GM18868 (cell line): ENCODE measurements around the gene AEN.

Source experiments
- ATAC-seq: cut with Tn5 transposase; IDR thresholded peaks from one replicate; pipeline ENCODE4 v1.9.1; 2021; ENCODE audit warnings: mild to moderate bottlenecking, moderate library complexity; ENCODE audit not compliant: unreplicated experiment

Gene AEN

GRCh38 chr15:88613074-88613944 lies 7.8 kb upstream of the AEN start:
- ATAC-seq: no peak

DNA sequence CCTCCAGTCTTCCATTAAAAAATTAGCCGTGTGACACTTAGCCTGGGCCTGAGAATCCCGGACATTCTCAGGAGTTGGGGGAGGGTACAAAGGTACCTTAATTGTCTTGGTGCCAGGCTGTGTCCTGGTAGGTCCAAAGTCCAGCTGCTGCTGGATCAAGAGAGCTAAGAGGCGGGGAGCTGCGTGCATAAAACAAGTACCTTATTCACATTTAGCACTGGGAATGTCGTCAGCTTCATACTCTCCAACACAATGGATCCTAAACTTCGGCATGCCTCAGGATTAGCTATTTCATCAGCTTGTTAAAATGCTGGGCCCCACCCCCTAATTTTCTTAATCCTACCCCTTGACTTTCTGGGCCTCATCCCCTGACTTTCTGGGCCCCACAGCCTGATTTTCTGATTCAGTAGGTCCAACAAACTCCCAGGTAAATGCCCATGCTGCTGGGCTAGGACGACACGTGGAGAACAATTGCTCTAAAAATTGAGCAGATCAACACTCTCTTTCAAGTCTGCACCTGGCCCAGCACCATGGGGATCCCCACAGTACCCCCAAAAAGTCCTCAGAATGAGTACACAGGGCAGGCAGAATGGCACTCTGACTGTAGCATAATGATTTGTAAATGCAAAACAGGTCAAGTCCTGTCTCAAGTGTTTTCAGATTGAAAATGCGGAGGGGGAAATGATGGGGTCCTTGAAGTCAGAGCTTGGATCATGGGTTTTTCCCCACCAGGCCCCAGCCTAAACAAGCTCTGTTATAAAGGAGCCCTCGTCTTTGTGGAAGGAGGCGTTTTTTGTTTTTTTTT lies 5.6 kb upstream of the AEN start:
- ATAC-seq: peak; percentile 83

- no peak for ATAC-seq
Observed at GRCh38 chr15:88616240-88616639, 4.9 kb upstream of the AEN start.

- ATAC-seq: no peak
Observed at GRCh38 chr15:88617031-88617722, 4.0 kb upstream of the AEN start.

DNA sequence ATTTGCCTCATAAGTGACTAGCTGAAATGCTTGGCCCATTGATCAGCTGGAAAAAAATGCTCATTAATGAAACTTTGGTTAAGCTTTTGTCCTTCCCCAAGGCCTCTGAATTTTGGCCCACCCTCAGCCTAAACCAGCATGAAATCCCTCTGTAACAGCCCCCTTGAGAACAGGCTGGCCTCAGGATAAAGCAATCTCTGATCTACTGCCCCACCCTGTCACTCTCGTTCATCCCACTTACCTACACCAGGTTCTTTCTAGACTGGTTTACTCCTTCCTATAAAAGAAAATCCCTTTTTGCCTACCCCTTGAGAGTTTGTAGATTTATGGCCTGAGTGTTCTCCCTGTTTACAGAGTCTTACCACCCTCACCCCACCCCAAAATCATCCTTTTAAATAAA lies 3.4 kb upstream of the AEN start:
- no peak for ATAC-seq

DNA sequence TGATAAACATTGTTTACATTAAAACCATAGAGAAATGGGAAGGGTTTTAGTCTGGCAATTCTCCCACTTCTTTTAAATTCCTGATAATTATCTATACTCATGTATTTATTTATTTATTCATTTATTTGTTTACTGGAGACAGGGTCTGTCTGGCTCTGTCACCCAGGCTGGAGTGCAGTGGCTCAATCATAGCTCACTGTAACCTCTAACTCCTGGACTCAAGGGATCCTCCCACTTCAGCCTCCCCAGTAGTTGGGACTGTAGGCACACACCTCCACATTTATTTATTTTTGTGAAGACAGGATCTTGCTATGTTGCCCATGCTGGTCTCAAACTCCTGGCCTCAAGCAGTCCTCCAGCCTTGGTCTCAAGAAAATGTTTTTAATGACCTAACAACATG lies 2.5 kb upstream of the AEN start:
- ATAC-seq: no peak

GRCh38 chr15:88619796-88620195 lies 1.3 kb upstream of the AEN start:
- no peak for ATAC-seq

- ATAC-seq: peak; percentile 38
Observed at GRCh38 chr15:88621789-88622604, 857 bp downstream of the AEN start.

DNA sequence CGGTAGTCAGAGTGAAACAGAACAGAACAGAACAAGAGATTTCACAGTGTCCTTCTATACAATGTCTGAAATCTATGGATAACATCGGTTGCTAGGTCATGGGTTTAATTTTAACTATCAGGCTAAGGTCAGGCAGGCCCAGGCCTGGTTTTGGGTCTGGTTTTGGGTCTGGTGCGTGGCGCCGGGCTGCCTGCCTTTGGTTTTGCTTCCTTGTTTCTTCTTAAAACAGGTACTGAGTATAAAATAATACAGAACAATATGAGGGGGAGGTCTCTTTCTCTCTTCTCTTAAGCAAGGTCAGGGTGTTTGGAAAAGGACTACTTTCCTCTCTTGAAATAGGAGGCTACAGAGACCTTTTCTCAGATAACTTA lies 1.4 kb downstream of the AEN start:
- no peak for ATAC-seq

- no peak for ATAC-seq
Observed at GRCh38 chr15:88623061-88623460, 1.9 kb downstream of the AEN start.

- no peak for ATAC-seq
Observed at GRCh38 chr15:88623632-88624031, 2.5 kb downstream of the AEN start.

GRCh38 chr15:88624156-88624970 lies 3.2 kb downstream of the AEN start:
- ATAC-seq: peak; percentile 30

DNA sequence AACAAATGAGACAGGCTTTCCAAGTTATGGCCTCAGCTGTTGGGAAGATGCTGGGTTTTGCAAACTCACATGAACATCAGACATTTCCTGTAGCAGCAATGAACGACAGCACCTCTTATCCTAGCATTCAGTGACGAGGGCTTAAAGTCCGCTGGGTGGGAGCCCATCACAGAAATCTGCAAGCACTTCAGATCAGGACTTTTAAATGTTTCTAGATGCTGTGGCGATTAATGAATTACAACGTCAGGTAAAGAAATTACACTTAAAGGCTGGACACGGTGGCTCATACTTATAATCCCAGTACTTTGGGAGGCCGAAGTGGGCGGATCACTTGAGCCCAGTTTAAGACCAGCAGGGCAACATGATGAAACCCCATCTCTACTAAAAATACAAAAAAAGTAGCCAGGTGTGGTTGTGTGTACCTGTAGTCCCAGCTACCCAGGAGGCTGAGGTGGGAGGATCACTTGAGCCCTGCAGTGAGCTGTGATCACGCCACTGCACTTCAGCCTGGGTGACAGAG lies 3.9 kb downstream of the AEN start:
- no peak for ATAC-seq

DNA sequence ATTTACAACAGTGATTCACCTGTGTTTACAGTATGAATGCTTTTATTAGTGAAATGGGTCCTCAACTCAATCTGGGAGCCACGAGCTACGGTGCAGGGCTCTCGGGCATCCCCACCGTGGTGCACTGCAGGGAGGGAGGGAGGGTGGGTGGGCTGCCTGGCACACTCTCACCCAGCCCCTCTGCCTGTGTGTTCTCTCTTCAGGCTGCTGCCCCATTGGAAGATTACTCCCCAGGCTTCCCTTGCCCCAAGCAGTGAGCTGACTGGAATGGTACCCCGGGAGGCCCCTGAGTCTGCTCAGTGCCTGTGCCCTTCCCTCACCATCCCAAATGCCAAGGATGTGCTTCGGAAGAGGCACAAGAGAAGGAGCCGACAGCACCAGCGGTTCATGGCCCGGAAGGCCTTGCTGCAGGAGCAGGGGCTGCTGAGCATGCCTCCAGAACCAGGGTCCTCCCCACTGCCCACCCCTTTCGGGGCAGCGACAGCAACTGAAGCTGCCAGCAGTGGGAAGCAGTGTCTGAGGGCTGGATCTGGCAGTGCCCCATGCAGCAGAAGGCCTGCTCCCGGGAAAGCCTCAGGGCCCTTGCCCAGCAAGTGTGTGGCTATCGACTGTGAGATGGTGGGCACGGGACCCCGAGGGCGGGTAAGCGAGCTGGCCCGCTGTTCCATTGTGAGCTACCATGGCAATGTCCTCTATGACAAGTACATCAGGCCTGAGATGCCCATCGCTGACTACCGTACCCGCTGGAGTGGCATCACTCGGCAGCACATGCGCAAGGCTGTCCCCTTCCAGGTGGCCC lies 5.0 kb downstream of the AEN start:
- ATAC-seq: no peak

DNA sequence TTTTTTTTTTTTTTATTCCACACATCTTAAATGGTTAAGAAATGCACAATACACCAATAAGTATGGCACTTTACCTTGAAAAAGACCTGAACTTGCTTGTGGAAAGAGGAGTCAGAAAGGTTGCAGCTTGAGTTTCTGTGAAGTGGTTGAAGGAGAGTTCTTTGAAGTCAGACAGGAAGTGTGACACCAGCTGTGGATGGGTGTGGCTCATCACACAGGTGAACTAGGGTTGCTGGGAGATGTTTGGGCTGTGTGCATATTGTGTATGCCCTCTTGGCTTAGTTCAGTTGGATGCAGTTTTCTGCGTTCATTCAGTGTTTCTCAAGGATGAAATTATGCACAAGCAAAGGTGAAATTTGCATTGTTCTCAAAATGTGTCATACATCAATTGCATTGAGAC lies 6.3 kb downstream of the AEN start:
- peak; percentile 34 for ATAC-seq

DNA sequence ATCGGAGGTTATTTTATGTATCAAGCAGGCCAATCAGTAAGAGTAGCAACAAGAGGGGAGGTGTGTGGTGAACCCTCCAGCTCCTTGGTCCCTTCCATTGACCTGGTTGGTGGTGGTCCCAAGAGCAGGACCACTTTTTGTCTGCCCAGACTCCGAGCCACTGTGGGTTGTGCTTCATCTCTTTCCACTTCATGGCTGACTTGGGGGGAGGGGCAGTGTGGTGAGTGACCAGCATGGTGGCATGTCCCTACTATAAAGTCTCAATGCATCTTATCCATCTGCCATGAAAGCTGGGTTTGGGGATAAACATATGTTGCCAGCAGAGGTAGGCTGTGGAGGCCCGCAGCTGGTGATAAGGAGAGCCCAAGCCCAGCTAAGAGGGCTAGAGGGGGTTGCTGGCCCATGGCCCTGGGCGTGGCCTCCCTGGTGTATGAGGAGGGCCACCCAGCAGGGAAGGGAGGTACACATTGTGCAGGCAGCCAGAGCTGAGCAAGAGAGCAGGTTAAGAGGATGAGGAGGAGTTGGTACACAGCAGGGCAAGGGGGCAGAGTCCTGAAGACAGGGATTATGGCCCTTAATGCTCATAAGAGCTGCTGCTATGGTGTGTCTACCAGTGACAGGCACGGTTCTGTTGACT lies 7.0 kb downstream of the AEN start:
- ATAC-seq: no peak

- ATAC-seq: no peak
Observed at GRCh38 chr15:88629071-88629470, 7.9 kb downstream of the AEN start.

- ATAC-seq: no peak
Observed at GRCh38 chr15:88630141-88630721, 9.1 kb downstream of the AEN start.
